OCI-LY7 (cell line): ENCODE data around the gene ULK4. TPM values are rescaled to one million over a fixed set of nuclear protein-coding genes. Genes with fewer than 3 reads are reported as not detected.

Experiments used
- BruUV-seq: library from RNA; stranded (reverse); fragments of 400-500 nt; replicated peaks from 2 replicates; lab custom pipeline; 2021; lab: Mats Ljungman, UMichigan
- CTCF ChIA-PET: fragments of 300-600 bp; sonication (Branson Sonifier 250); formaldehyde crosslinking; loops from one replicate; lab custom pipeline; 2022; ENCODE audit warnings: antibody characterized with exemption; ENCODE audit not compliant: unreplicated experiment; lab: Charles Lee
- POLR2A ChIA-PET: fragments of 300-600 bp; sonication (Branson Sonifier 250); formaldehyde crosslinking; loops from one replicate; lab custom pipeline; 2022; ENCODE audit warnings: antibody characterized with exemption; lab: Charles Lee
- DNase-seq: peaks from one replicate; pipeline ENCODE4 v3.0.0-alpha.2; 2015; ENCODE audit warnings: low spot score
- H2AFZ ChIP-seq: fragments of 200-600 bp; sonication (generic), shearing (Covaris generic); 2 replicates; pipeline ENCODE4 v1.6.1; 2014; ENCODE audit warnings: mild to moderate bottlenecking, antibody characterized with exemption, low read length, moderate library complexity
- H3K27ac ChIP-seq: fragments of 200-600 bp; sonication (generic); 2 replicates; pipeline ENCODE4 v1.5.1; 2014; ENCODE audit warnings: mixed run types, low read depth, mild to moderate bottlenecking, moderate library complexity, low read length, inconsistent platforms; ENCODE audit not compliant: poor library complexity, severe bottlenecking
- H3K36me3 ChIP-seq: fragments of 200-600 bp; sonication (generic); 2 replicates; pipeline ENCODE4 v1.6.1; 2014; ENCODE audit warnings: mild to moderate bottlenecking, antibody characterized with exemption, low read length, moderate library complexity, mixed read lengths; ENCODE audit not compliant: insufficient read depth
- H3K4me1 ChIP-seq: fragments of 200-600 bp; sonication (generic); 2 replicates; pipeline ENCODE4 v1.5.1; 2014; ENCODE audit warnings: mild to moderate bottlenecking, low read length; ENCODE audit not compliant: insufficient read depth, poor library complexity, severe bottlenecking
- H3K4me2 ChIP-seq: fragments of 200-600 bp; sonication (generic); 2 replicates; pipeline ENCODE4 v1.6.1; 2014; ENCODE audit warnings: mild to moderate bottlenecking, low read length
- H3K4me3 ChIP-seq: fragments of 200-600 bp; sonication (generic); 2 replicates; pipeline ENCODE4 v1.5.1; 2014; ENCODE audit warnings: mild to moderate bottlenecking, low read depth, low read length; ENCODE audit not compliant: poor library complexity, severe bottlenecking
- H3K79me2 ChIP-seq: fragments of 200-600 bp; sonication (generic); 2 replicates; pipeline ENCODE4 v1.6.1; 2016; ENCODE audit warnings: low read depth, mild to moderate bottlenecking, low read length, moderate library complexity, mixed read lengths; ENCODE audit not compliant: insufficient read depth
- H3K9me2 ChIP-seq: fragments of 200-600 bp; sonication (generic); 2 replicates; pipeline ENCODE4 v1.6.1; 2016; ENCODE audit warnings: mild to moderate bottlenecking, low read length, mixed read lengths; ENCODE audit not compliant: insufficient read depth
- H3K9me3 ChIP-seq: fragments of 200-600 bp; sonication (generic); 2 replicates; pipeline ENCODE4 v1.6.1; 2014; ENCODE audit warnings: mild to moderate bottlenecking, mixed run types, low read length, mixed read lengths
- H4K20me1 ChIP-seq: fragments of 200-600 bp; sonication (generic); 2 replicates; pipeline ENCODE4 v1.6.1; 2014; ENCODE audit warnings: mild to moderate bottlenecking, antibody characterized with exemption, low read length, moderate library complexity, mixed read lengths; ENCODE audit not compliant: insufficient read depth
- CTCF ChIP-seq: fragments of 200-600 bp; sonication (generic); conservative IDR thresholded peaks from 2 replicates; pipeline ENCODE4 v1.5.1; 2014; ENCODE audit warnings: mild to moderate bottlenecking, antibody characterized with exemption, low read length, moderate library complexity, mixed read lengths
- EZH2phosphoT487 ChIP-seq: fragments of 200-600 bp; sonication (generic); IDR thresholded peaks from 2 replicates; pipeline ENCODE4 v1.6.1; 2018; ENCODE audit warnings: low read depth, borderline replicate concordance, mild to moderate bottlenecking, mixed run types, antibody characterized with exemption, low read length, moderate library complexity, mixed read lengths
- intact Hi-C: fragments of 100-400 bp; cut with micrococcal nuclease; formaldehyde crosslinking; loops from one replicate; pipeline ENCODE4 v1.10.0; 2022; ENCODE audit not compliant: unreplicated experiment
- total RNA-seq, 2 experiments: library from RNA; depleted of rRNA in 1 of 2; stranded (reverse); fragments of >200 nt in 1 of 2; shearing (Covaris generic) in 1 of 2; gene quantifications; 2 replicates each; pipeline ENCODE4 v1.2.3, GENCODE V29; 2014 to 2022

ULK4 gene
- total RNA-seq, 2 experiments from 2014 or later = 18.9 to 21.0 TPM

GRCh38 chr3:41223691-41224090 lies 738.2 kb downstream of the ULK4 start:
- Histone ChIP-seq H4K20me1 (peaks cover 36% of the 10 kb centered on the region), H3K79me2 (peaks cover 58% of the 10 kb centered on the region), H3K9me2 (no peaks in the 10 kb centered on the region), H3K9me3 (no peaks in the 10 kb centered on the region), H2AFZ (no peak overlapping the region), H3K4me1 (no peaks in the 10 kb centered on the region), H3K36me3 (peaks cover 58% of the 10 kb centered on the region), H3K4me3 (no peak overlapping the region), H3K4me2 (no peak overlapping the region), H3K27ac (no peak overlapping the region)
- ChIA-PET POLR2A (interaction anchor here (0.6 to 1.2 kb wide), 5 partner anchors 8 to 16 kb away, joined by 3 to 6 read pairs (median 4); no protein-coding TSS in a partner anchor), CTCF (no interaction called here)
- intact Hi-C loops = no loop called here
- TF ChIP-seq CTCF (no peak), EZH2phosphoT487 (no peak)
- BruUV-seq = no TSS peak
- no peak for DNase-seq

- H4K20me1 ChIP-seq = peaks cover 41% of the 10 kb centered on the region
- ChIA-PET CTCF (interaction anchor here (1.3 kb wide), 1 partner anchor 10 kb away, joined by 3 read pairs; no protein-coding TSS in a partner anchor), POLR2A (interaction anchor here (0.5 to 0.6 kb wide), 2 partner anchors 16 to 606 kb away, joined by 3 to 5 read pairs; no protein-coding TSS in a partner anchor)
- H3K9me2 ChIP-seq = no peaks in the 10 kb centered on the region
- H3K4me2 ChIP-seq = no peak overlapping the region
- BruUV-seq = no TSS peak
- no peaks in the 10 kb centered on the region for H3K4me1 ChIP-seq
- no peak overlapping the region for H2AFZ ChIP-seq
- no peak overlapping the region for H3K4me3 ChIP-seq
- TF ChIP-seq CTCF = no peak
- no peak for TF ChIP-seq EZH2phosphoT487
- H3K36me3 ChIP-seq = peaks cover 57% of the 10 kb centered on the region
- H3K9me3 ChIP-seq = 0 out of 2 replicates have a peak, but pooled peaks cover 3% of the 10 kb centered on the region
- H3K79me2 ChIP-seq = peaks cover 61% of the 10 kb centered on the region
- no peak for DNase-seq
- H3K27ac ChIP-seq = no peak overlapping the region
- intact Hi-C loops = no loop called here
Observed at GRCh38 chr3:41223078-41223477, 738.8 kb downstream of the ULK4 start.

GRCh38 chr3:41222501-41222900 lies 739.4 kb downstream of the ULK4 start:
- no TSS peak for BruUV-seq
- Histone ChIP-seq H3K9me3 (peaks cover 4% of the 10 kb centered on the region; the same call in 1 of the 2 replicates), H4K20me1 (peaks cover 45% of the 10 kb centered on the region), H3K36me3 (peaks cover 52% of the 10 kb centered on the region), H3K9me2 (no peaks in the 10 kb centered on the region), H2AFZ (no peak overlapping the region), H3K4me3 (no peak overlapping the region), H3K27ac (no peak overlapping the region), H3K4me2 (no peak overlapping the region), H3K79me2 (peaks cover 67% of the 10 kb centered on the region), H3K4me1 (no peaks in the 10 kb centered on the region)
- TF ChIP-seq EZH2phosphoT487 (no peak), CTCF (no peak)
- POLR2A ChIA-PET = interaction anchor here (0.5 to 0.9 kb wide), 2 partner anchors 10 to 605 kb away, joined by 3 to 4 read pairs; no protein-coding TSS in a partner anchor
- intact Hi-C loops = no loop called here
- CTCF ChIA-PET = interaction anchor here (1.3 kb wide), 1 partner anchor 10 kb away, joined by 3 read pairs; no protein-coding TSS in a partner anchor
- DNase-seq = no peak
